Measurements from ENCODE around the gene PLCD4. TPM values are rescaled to one million over a fixed set of nuclear protein-coding genes. Genes with fewer than 3 reads are reported as not detected.

PLCD4 gene
- polyA plus RNA-seq, 1 of the 3 experiments (the other 2 are of a cell fraction) = 8.5 TPM

GRCh38 chr2:218671654-218672566 is 64.2 kb downstream of the PLCD4 start, which contains the start of the genes RNF25 and STK36:
TSS of gene RNF25 (minus strand) at chr2:218672002. CDS start at chr2:218671970, 32 bp downstream.
TSS of gene STK36 (plus strand) at chr2:218672086. CDS start at chr2:218672830, 744 bp downstream.
- peak within 1 kb of the TSS; percentile 94 to 97 for H3K4me3 ChIP-seq (ENCODE audit: low read depth in 2 of 2, low read length in 1 of 2)
- TF ChIP-seq RCOR1 (IDR thresholded peaks at IDR 0.05; ENCODE audit: low read length) = no peak
- TF ChIP-seq EP300 (IDR thresholded peaks at IDR 0.05; ENCODE audit: borderline replicate concordance in 1 of 2, low read depth in 1 of 2, low read length in 1 of 2) = no peak; a peak in 1 of 4 replicates
- no peak; the same call in none of the 2 replicates for TF ChIP-seq FOXJ3 (CRISPR knock-in tag; IDR thresholded peaks at IDR 0.05)
- TF ChIP-seq FOXM1 (IDR thresholded peaks at IDR 0.05; ENCODE audit: low read depth) = no peak
- TF ChIP-seq ELF1 (IDR thresholded peaks at IDR 0.05) = peak; percentile 87
- TF ChIP-seq, protein P1, sequence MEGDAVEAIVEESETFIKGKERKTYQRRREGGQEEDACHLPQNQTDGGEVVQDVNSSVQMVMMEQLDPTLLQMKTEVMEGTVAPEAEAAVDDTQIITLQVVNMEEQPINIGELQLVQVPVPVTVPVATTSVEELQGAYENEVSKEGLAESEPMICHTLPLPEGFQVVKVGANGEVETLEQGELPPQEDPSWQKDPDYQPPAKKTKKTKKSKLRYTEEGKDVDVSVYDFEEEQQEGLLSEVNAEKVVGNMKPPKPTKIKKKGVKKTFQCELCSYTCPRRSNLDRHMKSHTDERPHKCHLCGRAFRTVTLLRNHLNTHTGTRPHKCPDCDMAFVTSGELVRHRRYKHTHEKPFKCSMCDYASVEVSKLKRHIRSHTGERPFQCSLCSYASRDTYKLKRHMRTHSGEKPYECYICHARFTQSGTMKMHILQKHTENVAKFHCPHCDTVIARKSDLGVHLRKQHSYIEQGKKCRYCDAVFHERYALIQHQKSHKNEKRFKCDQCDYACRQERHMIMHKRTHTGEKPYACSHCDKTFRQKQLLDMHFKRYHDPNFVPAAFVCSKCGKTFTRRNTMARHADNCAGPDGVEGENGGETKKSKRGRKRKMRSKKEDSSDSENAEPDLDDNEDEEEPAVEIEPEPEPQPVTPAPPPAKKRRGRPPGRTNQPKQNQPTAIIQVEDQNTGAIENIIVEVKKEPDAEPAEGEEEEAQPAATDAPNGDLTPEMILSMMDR (IDR thresholded peaks at IDR 0.05) = no peak
- TF ChIP-seq NRF1 (IDR thresholded peaks at IDR 0.05; ENCODE audit: low read depth, low read length) = no peak
- TF ChIP-seq IRF3 (IDR thresholded peaks at IDR 0.05; ENCODE audit: low read depth, low read length) = no peak
- no peak for TF ChIP-seq RFX5 (IDR thresholded peaks at IDR 0.05; ENCODE audit: low read length)
- no peak for TF ChIP-seq RAD21 (IDR thresholded peaks at IDR 0.05; ENCODE audit: low read length)
- no peak for TF ChIP-seq FOSL2 (IDR thresholded peaks at IDR 0.05; ENCODE audit: borderline replicate concordance, low read depth)
- TF ChIP-seq MXI1 (IDR thresholded peaks at IDR 0.05; ENCODE audit: low read depth, low read length) = peak; percentile 96
- peak; percentile 91 for TF ChIP-seq TAF1 (IDR thresholded peaks at IDR 0.05; ENCODE audit: borderline replicate concordance, low read depth, low read length)
- TF ChIP-seq, protein P2, sequence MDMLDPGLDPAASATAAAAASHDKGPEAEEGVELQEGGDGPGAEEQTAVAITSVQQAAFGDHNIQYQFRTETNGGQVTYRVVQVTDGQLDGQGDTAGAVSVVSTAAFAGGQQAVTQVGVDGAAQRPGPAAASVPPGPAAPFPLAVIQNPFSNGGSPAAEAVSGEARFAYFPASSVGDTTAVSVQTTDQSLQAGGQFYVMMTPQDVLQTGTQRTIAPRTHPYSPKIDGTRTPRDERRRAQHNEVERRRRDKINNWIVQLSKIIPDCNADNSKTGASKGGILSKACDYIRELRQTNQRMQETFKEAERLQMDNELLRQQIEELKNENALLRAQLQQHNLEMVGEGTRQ (IDR thresholded peaks at IDR 0.05; ENCODE audit: borderline replicate concordance, low read depth, low read length) = no peak
- TF ChIP-seq GATA2 (CRISPR knock-in tag; IDR thresholded peaks at IDR 0.05) = no peak
- no peak for TF ChIP-seq RXRA (IDR thresholded peaks at IDR 0.05; ENCODE audit: borderline replicate concordance, low read depth)
- no peak for TF ChIP-seq TEAD4 (IDR thresholded peaks at IDR 0.05; ENCODE audit: borderline replicate concordance, insufficient read depth)
- peak; percentile 5; the same call in 1 of the 2 replicates for TF ChIP-seq NFIC (IDR thresholded peaks at IDR 0.05; ENCODE audit: borderline replicate concordance)
- TF ChIP-seq EZH2phosphoT487 (IDR thresholded peaks at IDR 0.05; ENCODE audit: borderline replicate concordance, low read depth) = no peak
- TF ChIP-seq ZBTB33 (IDR thresholded peaks at IDR 0.05; ENCODE audit: borderline replicate concordance, low read depth) = no peak
- no peak for TF ChIP-seq SMC3 (IDR thresholded peaks at IDR 0.05; ENCODE audit: low read depth, low read length)
- TF ChIP-seq PBX3 (IDR thresholded peaks at IDR 0.05) = no peak
- peak; percentile 29 for TF ChIP-seq CHD2 (IDR thresholded peaks at IDR 0.05; ENCODE audit: low read length, partially characterized antibody)

More at GRCh38 chr2:218671654-218672566, 64.2 kb downstream of the PLCD4 start, which contains the start of the genes RNF25 and STK36:
- H3K9me3 ChIP-seq = no peaks in the 10 kb centered on the region
- H3K9me2 ChIP-seq = no peaks in the 10 kb centered on the region
- peaks cover 11% of the 10 kb centered on the region for H3F3A ChIP-seq (replicated peaks; ENCODE audit: insufficient read depth)
- no peaks in the 10 kb centered on the region; the same call in 1 of the 2 replicates for H4K20me1 ChIP-seq (ENCODE audit: insufficient read depth)
- peak within 1 kb of the TSS; percentile 94 for H2AFZ ChIP-seq (ENCODE audit: low read depth)
- peak within 1 kb of the TSS; percentile 94 for H3K4me2 ChIP-seq
- H3K9ac ChIP-seq = peak within 1 kb of the TSS; percentile 87
- H3K4me1 ChIP-seq (ENCODE audit: control insufficient read depth in 1 of 2, insufficient read depth in 2 of 2, low read depth in 1 of 2, low read length in 1 of 2) = peaks cover 8 to 11% of the 10 kb centered on the region in 2 experiments; a peak in 3 of 4 replicates
- ChIA-PET CTCF (interaction anchor here (0.7 to 6.5 kb wide), 11 partner anchors 10 to 215 kb away, joined by 3 to 36 read pairs (median 5); partner anchors contain the start of genes BCS1L, TTLL4 and ZNF142), POLR2A (interaction anchor here (1.0 to 2.5 kb wide), 6 partner anchors 10 to 265 kb away, joined by 3 to 28 read pairs (median 4); partner anchors contain the start of genes BCS1L, PLCD4 and ZNF142)
- H3K36me3 ChIP-seq (replicated peaks in 1 of 2; ENCODE audit: control insufficient read depth in 1 of 2, insufficient read depth in 2 of 2, low read length in 1 of 2) = peaks cover 34 to 44% of the 10 kb centered on the region in 2 experiments
- DNase-seq = peak; percentile 91
- H3K27ac ChIP-seq (ENCODE audit: low read depth in 2 of 2, low read length in 1 of 2) = peak within 1 kb of the TSS; percentile 76 to 94
- H3K79me2 ChIP-seq (ENCODE audit: insufficient read depth) = peaks cover 33% of the 10 kb centered on the region
- H3K27me3 ChIP-seq (ENCODE audit: insufficient read depth) = no peaks in the 10 kb centered on the region
- WGBS (ENCODE audit: low lambda C conversion rate) = 1% methylated on average over 49 of the region's 49 CpGs

Measured in SK-N-SH (cell line).